HepG2 (cell line): ENCODE results near the gene SSPN. TPM values are rescaled to one million over a fixed set of nuclear protein-coding genes. Genes with fewer than 3 reads are reported as not detected.

Experiments used
- ATAC-seq: fragments of 200-7000 bp; cut with Tn5 transposase; 3 replicates; pipeline ENCODE4 v1.9.1; 2020; ENCODE audit warnings: mild to moderate bottlenecking, moderate library complexity
- BruUV-seq: library from RNA; stranded (reverse); fragments of 400-500 nt; replicated peaks from 2 replicates; lab custom pipeline; 2021; lab: Mats Ljungman, UMichigan
- CTCF ChIA-PET: fragments of 300-600 bp; formaldehyde crosslinking; extraction: SDS; loops from one replicate; lab custom pipeline; 2021; ENCODE audit warnings: low total read pairs, inconsistent platforms, low intra/inter-chr PET ratio; lab: Yijun Ruan, JAX
- POLR2A ChIA-PET: fragments of 350-600 bp; sonication (Branson Sonifier 250); formaldehyde crosslinking; loops from one replicate; lab custom pipeline; 2020; ENCODE audit warnings: antibody characterized with exemption, inconsistent platforms; lab: Yijun Ruan, JAX
- DNase-seq: peaks from one replicate; pipeline ENCODE4 v3.0.0-alpha.2; 2015; ENCODE audit warnings: low spot score
- FAIRE-seq: peaks from 3 replicates; lab custom pipeline; 2011; peaks lifted over from hg19 to GRCh38; lab: Jason Lieb, UNC
- H2AFZ ChIP-seq: one replicate; pipeline ENCODE4 v1.6.1; 2011; ENCODE audit warnings: low read length, inconsistent platforms
- H3K27ac ChIP-seq: fragments of 300-600 bp; 3 replicates; pipeline ENCODE4 v1.8.0; 2011; ENCODE audit warnings: mixed run types, mild to moderate bottlenecking, mixed read lengths, low read length, inconsistent platforms; ENCODE audit not compliant: insufficient read depth; ENCODE audit errors: extremely low read length
- H3K27me3 ChIP-seq, 2 experiments: fragments of 200-600 bp in 1 of 2; 2 replicates in 1 of 2; 3 replicates in 1 of 2; pipeline versions ENCODE4 v1.6.0 to v1.8.0; 2011; ENCODE audit warnings: low read length in 2 of 2, mild to moderate bottlenecking in 2 of 2, moderate library complexity in 2 of 2, inconsistent platforms in 1 of 2; ENCODE audit not compliant: insufficient read depth in 2 of 2, control insufficient read depth in 1 of 2
- H3K36me3 ChIP-seq, 2 experiments: fragments of 200-600 bp in 1 of 2; replicated peaks in 1 of 2; 2 replicates in 1 of 2; 3 replicates in 1 of 2; pipeline versions ENCODE4 v1.5.1 to v1.8.0; 2011; ENCODE audit warnings: low read length in 2 of 2, inconsistent platforms in 1 of 2; ENCODE audit not compliant: insufficient read depth in 2 of 2, control insufficient read depth in 1 of 2
- H3K4me1 ChIP-seq: 2 replicates; pipeline ENCODE4 v1.5.1; 2012; ENCODE audit warnings: low read length, inconsistent platforms; ENCODE audit not compliant: insufficient read depth
- H3K4me2 ChIP-seq: 2 replicates; pipeline ENCODE4 v1.6.0; 2011; ENCODE audit warnings: low read depth, low read length, inconsistent platforms
- H3K4me3 ChIP-seq, 3 experiments: fragments of 200-600 bp in 1 of 3; sonication (generic), shearing (Covaris generic) in 1 of 3; replicated peaks in 1 of 3; 2 replicates each; pipeline ENCODE4 v1.5.1; 2011 to 2016; ENCODE audit warnings: low read length in 3 of 3, inconsistent platforms in 2 of 3, low read depth in 2 of 3, mild to moderate bottlenecking in 2 of 3, control low read depth in 1 of 3, mixed read lengths in 1 of 3; ENCODE audit not compliant: insufficient read depth in 1 of 3
- H3K79me2 ChIP-seq: one replicate; pipeline ENCODE4 v1.6.1; 2011; ENCODE audit warnings: low read length, inconsistent platforms; ENCODE audit not compliant: insufficient read depth
- H3K9ac ChIP-seq: 2 replicates; pipeline ENCODE4 v1.6.0; 2011; ENCODE audit warnings: mild to moderate bottlenecking, low read depth, low read length, inconsistent platforms; ENCODE audit not compliant: insufficient read depth
- H3K9me3 ChIP-seq: 2 replicates; pipeline ENCODE4 v1.5.1; 2012; ENCODE audit warnings: mild to moderate bottlenecking, low read length
- H4K20me1 ChIP-seq: 2 replicates; pipeline ENCODE4 v1.6.0; 2011; ENCODE audit warnings: inconsistent platforms, mild to moderate bottlenecking, low read length, moderate library complexity; ENCODE audit not compliant: insufficient read depth
- CHD2 ChIP-seq: IDR thresholded peaks from 2 replicates; pipeline ENCODE4 v1.6.1; 2011; ENCODE audit warnings: low read depth, low read length, improper control_type of control experiment
- MAFK ChIP-seq, 2 experiments: IDR thresholded peaks in 1 of 2; conservative IDR thresholded peaks in 1 of 2; 2 replicates each; pipeline ENCODE4 v1.6.1; 2011; ENCODE audit warnings: improper control_type of control experiment in 2 of 2, low read length in 2 of 2
- PTBP1 ChIP-seq: fragments of 200-400 bp; formaldehyde crosslinking; IDR thresholded peaks from 2 replicates; pipeline ENCODE4 v1.6.1; 2018; ENCODE audit warnings: low read length, low read depth; ENCODE audit not compliant: poor library complexity, severe bottlenecking
- TOPORS ChIP-seq: sonication (generic); formaldehyde crosslinking; IDR thresholded peaks from 2 replicates; pipeline ENCODE4 v1.8.0; 2023; ENCODE audit warnings: mild to moderate bottlenecking, missing genetic modification reagents
- ZNF432 ChIP-seq: sonication (generic); formaldehyde crosslinking; IDR thresholded peaks from 2 replicates; pipeline ENCODE4 v1.5.0; 2020; ENCODE audit warnings: missing genetic modification reagents, mild to moderate bottlenecking, borderline replicate concordance
- WGBS: methylation state at CpG from one replicate; pipeline ENCODE4 v1.1.6; 2017; ENCODE audit warnings: low lambda C conversion rate; 5-methylcytosine and 5-hydroxymethylcytosine counted together
- in situ Hi-C: cut with HindIII; loops from 2 replicates; pipeline ENCODE4 v1.10.0; 2017; ENCODE audit warnings: low pct_unique_long_range_greater_than_20kb; ENCODE audit not compliant: extremely low pct_ligation_motif_present
- intact Hi-C: fragments of 100-400 bp; cut with micrococcal nuclease; formaldehyde crosslinking; loops from one replicate; pipeline ENCODE4 v1.10.0; 2022; ENCODE audit not compliant: unreplicated experiment
- polyA plus RNA-seq, 8 experiments: library from polyadenylated mRNA; depleted of rRNA in 3 of 8; stranded (reverse) in 7 of 8; unstranded in 1 of 8; fragments of >200 nt; fragmentation: Illumina TruSeq in 4 of 8; extraction: Trizol in 4 of 8; gene quantifications; 2 replicates each; pipeline versions ENCODE4 v1.2.1 to v1.2.3, GENCODE V29; 2011 to 2016; ENCODE audit warnings: low read depth in 4 of 8, missing spikeins in 1 of 8, mixed read lengths in 1 of 8; ENCODE audit not compliant: insufficient read depth in 1 of 8
- total RNA-seq, 5 experiments: library from RNA; depleted of rRNA; stranded (reverse); fragments of >200 nt; fragmentation: Illumina TruSeq; extraction: Trizol; gene quantifications; 2 replicates each; pipeline ENCODE4 v1.2.3, GENCODE V29; 2016; ENCODE audit warnings: low read depth in 1 of 5

SSPN gene
- total and polyA plus RNA-seq, 2 of the 13 experiments (the other 11 are each of a cell fraction or from before 2014, with no cell fraction given), result not detected

- Histone ChIP-seq H3K36me3 (no peaks in the 10 kb centered on the region), H3K9me3 (no peaks in the 10 kb centered on the region), H3K9ac (no peak overlapping the region), H3K79me2 (no peaks in the 10 kb centered on the region), H3K4me3 (no peak overlapping the region), H3K4me1 (no peaks in the 10 kb centered on the region), H3K4me2 (no peak overlapping the region), H2AFZ (no peak overlapping the region), H3K27ac (no peak overlapping the region), H3K27me3 (no peaks in the 10 kb centered on the region), H4K20me1 (no peaks in the 10 kb centered on the region)
- intact Hi-C loops, result no loop called here
- ATAC-seq (no peak), DNase-seq (no peak), FAIRE-seq (no peak)
- 3% methylated on average over 1 of the region's 1 CpG for WGBS
- in situ Hi-C loops, result no loop called here
- TF ChIP-seq PTBP1 (no peak), MAFK (conservative IDR thresholded peaks at IDR 0.05 in 1 of 2, IDR thresholded peaks at IDR 0.05 in 1 of 2; ENCODE audit: low read length in 2 of 2) (0 out of 4 replicates have a peak, but pooled peaks of 1 of the 2 experiments have one; percentile 5), TOPORS (CRISPR knock-in tag) (no peak), ZNF432 (CRISPR knock-in tag) (no peak), CHD2 (no peak)
- ChIA-PET CTCF (no interaction called here), POLR2A (no interaction called here)
- no TSS peak for BruUV-seq
Observed at GRCh38 chr12:26299751-26300150, 104.4 kb downstream of the SSPN start.

Other genes with a start within 250 kb of the SSPN start
- 9.2 and 10.4 TPM in 2 replicates for gene RASSF8, start 236.9 kb upstream of the SSPN start, total RNA-seq (2016; rRNA removed; fragmentation: Illumina TruSeq; extraction: Trizol)
- 0.54 and 0.82 TPM in 2 replicates for gene RASSF8, start 236.9 kb upstream of the SSPN start, polyA plus RNA-seq (2011; rRNA removed)
- not detected in 2 replicates for gene BHLHE41, start 70.5 kb upstream of the SSPN start, total RNA-seq (2016; rRNA removed; fragmentation: Illumina TruSeq; extraction: Trizol)
- gene BHLHE41, start 70.5 kb upstream of the SSPN start, polyA plus RNA-seq (2011; rRNA removed), result 0.03 and 0.13 TPM in 2 replicates